ENCODE data around the gene RASGEF1C. TPM values are rescaled to one million over a fixed set of nuclear protein-coding genes. Genes with fewer than 3 reads are reported as not detected.

The RASGEF1C gene
- total and polyA plus RNA-seq, 2 of the 13 experiments (the other 11 are each of a cell fraction or from before 2014, with no cell fraction given): not detected

DNA sequence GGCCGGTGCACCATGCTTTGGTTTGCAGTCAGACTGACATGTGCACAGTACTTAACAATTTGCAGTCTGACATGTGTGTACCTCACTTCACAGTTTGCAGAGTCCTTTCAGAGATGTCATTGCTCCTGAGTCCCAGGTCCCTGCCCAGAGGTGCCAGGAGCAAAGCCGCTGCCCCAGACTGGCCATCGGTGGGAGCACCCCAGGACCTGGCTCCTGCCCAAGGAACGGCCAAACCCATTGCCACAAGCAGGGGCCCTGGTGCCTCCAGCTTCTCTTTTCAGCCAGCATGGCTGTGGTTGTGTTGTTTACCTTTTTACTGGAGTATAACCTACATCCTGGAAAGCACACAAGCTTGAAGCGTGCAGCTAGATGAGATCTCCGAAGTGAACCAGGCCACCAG lies 28.6 kb downstream of the RASGEF1C start:
- BruUV-seq (replicated peaks): no TSS peak
- DNase-seq (ENCODE audit: low spot score) (no peak), FAIRE-seq (no peak), ATAC-seq (no peak)
- ChIA-PET CTCF (ENCODE audit: low intra/inter-chr PET ratio, low total read pairs) (no interaction called here), POLR2A (no interaction called here)
- H2AFZ ChIP-seq (ENCODE audit: low read length): no peak overlapping the region
- whole genome bisulfite sequencing (ENCODE audit: low lambda C conversion rate): 27% methylated on average over 6 of the region's 6 CpGs
- intact Hi-C loops (cut with micrococcal nuclease; ENCODE audit: unreplicated experiment) (loop anchor here (1.0 to 5.0 kb wide), 2 partner anchors 49 to 707 kb away; no protein-coding TSS in a partner anchor), in situ Hi-C loops (cut with HindIII; ENCODE audit: extremely low pct_ligation_motif_present, low pct_unique_long_range_greater_than_20kb) (no loop called here)
- TF ChIP-seq, protein P1, sequence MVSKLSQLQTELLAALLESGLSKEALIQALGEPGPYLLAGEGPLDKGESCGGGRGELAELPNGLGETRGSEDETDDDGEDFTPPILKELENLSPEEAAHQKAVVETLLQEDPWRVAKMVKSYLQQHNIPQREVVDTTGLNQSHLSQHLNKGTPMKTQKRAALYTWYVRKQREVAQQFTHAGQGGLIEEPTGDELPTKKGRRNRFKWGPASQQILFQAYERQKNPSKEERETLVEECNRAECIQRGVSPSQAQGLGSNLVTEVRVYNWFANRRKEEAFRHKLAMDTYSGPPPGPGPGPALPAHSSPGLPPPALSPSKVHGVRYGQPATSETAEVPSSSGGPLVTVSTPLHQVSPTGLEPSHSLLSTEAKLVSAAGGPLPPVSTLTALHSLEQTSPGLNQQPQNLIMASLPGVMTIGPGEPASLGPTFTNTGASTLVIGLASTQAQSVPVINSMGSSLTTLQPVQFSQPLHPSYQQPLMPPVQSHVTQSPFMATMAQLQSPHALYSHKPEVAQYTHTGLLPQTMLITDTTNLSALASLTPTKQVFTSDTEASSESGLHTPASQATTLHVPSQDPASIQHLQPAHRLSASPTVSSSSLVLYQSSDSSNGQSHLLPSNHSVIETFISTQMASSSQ (IDR thresholded peaks at IDR 0.05; ENCODE audit: low read depth): no peak
- TF ChIP-seq, protein P1 (CRISPR knock-in tag; IDR thresholded peaks at IDR 0.05; ENCODE audit: borderline replicate concordance): no peak
- TF ChIP-seq ZNF317 (CRISPR knock-in tag; IDR thresholded peaks at IDR 0.05) (no peak), ZFX (CRISPR knock-in tag; IDR thresholded peaks at IDR 0.05; ENCODE audit: low read depth) (no peak), PHF8 (CRISPR knock-in tag; IDR thresholded peaks at IDR 0.05) (no peak), ZNF431 (CRISPR knock-in tag; IDR thresholded peaks at IDR 0.05; ENCODE audit: borderline replicate concordance, low read depth) (no peak), RFXANK (CRISPR knock-in tag; IDR thresholded peaks at IDR 0.05) (no peak)
- no peaks in the 10 kb centered on the region for H3K36me3 ChIP-seq (replicated peaks in 1 of 2; ENCODE audit: control insufficient read depth in 1 of 2, insufficient read depth in 2 of 2, low read length in 2 of 2)
- H3K9ac ChIP-seq (ENCODE audit: insufficient read depth, low read depth, low read length): no peak overlapping the region
- peaks cover 13% of the 10 kb centered on the region for H3K4me1 ChIP-seq (ENCODE audit: insufficient read depth, low read length)
- H3K4me3 ChIP-seq (replicated peaks in 1 of 3; ENCODE audit: insufficient read depth in 1 of 3, low read depth in 2 of 3, low read length in 3 of 3): no peak overlapping the region
- no peak overlapping the region for H3K4me2 ChIP-seq (ENCODE audit: low read depth, low read length)
- H3K27me3 ChIP-seq (ENCODE audit: control insufficient read depth in 1 of 2, insufficient read depth in 2 of 2, low read length in 2 of 2): peaks cover 5 to 32% of the 10 kb centered on the region in 2 experiments; a peak in 2 of 5 replicates
- no peaks in the 10 kb centered on the region for H3K79me2 ChIP-seq (ENCODE audit: insufficient read depth, low read length)
- no peak overlapping the region for H3K27ac ChIP-seq (ENCODE audit: extremely low read length, insufficient read depth, low read length)
- H3K9me3 ChIP-seq (ENCODE audit: low read length): no peaks in the 10 kb centered on the region
- no peaks in the 10 kb centered on the region for H4K20me1 ChIP-seq (ENCODE audit: insufficient read depth, low read length)
